GM21390 (cell line): Measurements from ENCODE around the gene HTRA3.

ENCODE experiments used
- ATAC-seq: cut with Tn5 transposase; IDR thresholded peaks from one replicate; pipeline ENCODE4 v1.9.1; 2021; ENCODE audit not compliant: unreplicated experiment

Gene HTRA3

DNA sequence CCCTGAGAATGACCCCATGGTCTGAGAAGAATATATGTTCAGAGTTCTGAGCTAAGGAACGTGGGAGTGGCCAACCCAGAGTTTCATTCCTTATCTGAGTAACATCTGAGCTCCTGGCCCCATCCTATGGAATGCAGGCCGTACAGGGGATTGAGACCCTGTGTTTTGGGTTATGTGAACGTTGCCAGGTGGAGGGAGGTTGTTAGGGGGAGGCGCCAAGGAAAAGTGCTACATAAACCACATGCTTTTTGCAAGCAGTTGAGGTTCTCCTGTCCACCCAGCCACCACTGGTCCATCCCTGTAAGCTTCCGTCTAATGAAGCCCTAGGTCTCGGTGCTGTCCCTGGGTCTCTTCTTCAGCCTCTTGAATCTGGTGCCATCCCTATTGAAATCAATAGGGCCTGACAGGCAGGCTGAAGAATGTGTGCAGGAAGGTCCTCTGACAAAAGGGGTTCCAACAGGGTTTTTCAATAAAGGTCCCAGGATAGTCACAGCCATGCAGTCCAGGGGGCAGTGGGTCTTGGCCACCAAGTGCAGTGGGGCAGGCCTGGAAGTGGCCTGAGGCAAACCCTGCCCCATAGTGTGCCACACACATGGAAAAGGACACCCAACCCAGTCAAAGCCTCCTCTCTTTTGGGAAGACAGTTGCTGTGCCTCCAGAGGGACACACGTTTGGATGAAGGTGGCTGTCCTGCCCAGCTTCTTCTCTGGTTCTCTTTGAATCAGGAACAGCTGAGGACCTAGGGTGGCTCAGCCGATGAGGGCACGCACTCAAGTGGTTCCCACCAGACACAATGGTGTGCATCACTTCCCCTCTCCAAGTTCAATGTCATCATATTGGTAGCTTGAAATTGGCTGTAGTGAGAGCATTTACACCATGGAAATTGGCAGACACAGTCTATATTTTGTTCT is 53.5 kb downstream of the HTRA3 start:
- ATAC-seq = no peak

- ATAC-seq = no peak
These were observed 54.5 kb downstream of the HTRA3 start for GRCh38 chr4:8323947-8324555.

- ATAC-seq = no peak
These were observed 55.2 kb downstream of the HTRA3 start for GRCh38 chr4:8324640-8325239.

DNA sequence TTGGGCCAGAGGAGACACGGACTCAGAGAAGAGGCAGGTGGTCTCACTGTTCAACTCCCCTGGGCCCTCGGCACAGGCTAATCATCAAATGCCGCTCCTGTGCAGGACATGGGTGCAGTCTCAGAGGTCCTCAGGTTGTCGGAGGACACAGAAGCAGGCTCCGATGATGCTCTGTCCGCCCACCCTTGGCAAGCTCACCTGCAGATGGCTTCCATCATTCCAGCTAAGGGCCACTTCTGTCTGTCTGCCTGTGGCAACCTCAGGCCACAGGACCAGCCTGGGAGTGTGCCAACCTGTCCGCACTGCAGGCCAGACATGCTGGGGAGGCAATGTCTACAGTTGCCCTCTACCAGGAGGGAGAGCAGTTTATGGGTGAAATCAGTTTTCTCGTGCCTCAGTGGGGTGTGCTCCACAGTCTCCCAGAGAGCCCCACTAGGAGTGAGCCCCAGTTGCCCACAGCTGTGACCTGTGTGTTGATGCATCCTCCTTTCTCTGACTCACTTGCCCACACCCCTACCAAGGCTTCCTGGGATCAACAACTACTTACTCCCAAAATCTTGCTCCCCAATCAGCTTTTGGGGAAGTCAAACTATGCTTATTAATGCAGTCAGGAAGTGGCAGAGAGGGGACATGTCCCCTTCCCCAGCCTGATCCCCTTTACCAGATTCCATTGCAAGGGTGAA is 55.9 kb downstream of the HTRA3 start:
- ATAC-seq = no peak

DNA sequence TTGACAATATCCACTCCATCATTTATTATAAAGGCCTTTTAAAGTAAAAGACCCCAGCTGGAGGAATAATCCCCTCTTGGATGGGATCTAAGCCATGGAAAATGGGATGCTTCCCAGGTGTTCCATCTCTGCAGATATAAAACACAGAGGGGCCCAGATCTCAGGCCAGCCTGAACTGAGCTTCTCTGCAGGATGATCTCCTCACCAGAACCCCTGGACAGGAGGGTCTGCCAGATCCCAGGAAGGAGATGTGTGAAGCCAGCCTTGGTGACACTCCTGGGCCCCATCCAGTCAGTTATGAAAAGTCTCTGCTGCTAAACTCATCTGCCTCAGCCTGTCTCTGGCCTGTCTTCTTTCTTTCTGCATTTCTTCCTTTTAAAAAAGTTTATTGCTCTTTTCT is 56.7 kb downstream of the HTRA3 start:
- no peak for ATAC-seq

GRCh38 chr4:8328456-8328855 is 58.9 kb downstream of the HTRA3 start:
- ATAC-seq = no peak

DNA sequence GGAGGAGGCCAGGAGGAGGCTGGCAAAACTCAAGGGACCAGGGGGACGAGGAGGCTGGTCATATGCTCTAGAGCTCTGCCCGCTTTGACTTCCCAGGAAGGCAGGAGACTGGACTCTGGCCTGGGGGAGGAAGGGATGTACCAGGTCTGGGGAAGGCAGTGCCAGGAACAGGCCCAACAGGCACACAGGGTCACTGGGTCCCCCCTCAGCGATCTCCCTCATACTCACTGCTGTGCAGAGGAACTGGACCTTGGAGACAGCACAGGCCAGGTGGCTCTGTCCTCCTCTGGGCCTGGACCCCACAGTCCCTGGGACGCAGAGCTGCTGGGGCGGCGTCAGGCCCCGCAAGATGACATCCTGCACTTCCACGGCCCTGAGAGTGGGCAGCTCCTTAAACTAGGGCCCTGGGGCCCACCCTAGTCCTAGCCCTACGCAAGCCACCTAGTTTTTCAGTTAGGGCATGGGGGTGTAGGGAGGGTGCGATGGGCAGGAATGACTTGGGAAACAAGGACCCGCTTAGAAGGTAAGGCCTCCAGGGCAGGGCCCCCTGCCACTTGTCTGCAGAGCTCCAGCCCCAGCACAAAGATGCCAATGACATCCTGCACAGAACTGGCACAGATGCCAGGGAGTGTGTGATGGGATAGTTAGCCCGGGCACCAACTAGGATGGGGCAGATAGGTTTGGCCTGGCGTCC is 59.5 kb downstream of the HTRA3 start:
- ATAC-seq = no peak

DNA sequence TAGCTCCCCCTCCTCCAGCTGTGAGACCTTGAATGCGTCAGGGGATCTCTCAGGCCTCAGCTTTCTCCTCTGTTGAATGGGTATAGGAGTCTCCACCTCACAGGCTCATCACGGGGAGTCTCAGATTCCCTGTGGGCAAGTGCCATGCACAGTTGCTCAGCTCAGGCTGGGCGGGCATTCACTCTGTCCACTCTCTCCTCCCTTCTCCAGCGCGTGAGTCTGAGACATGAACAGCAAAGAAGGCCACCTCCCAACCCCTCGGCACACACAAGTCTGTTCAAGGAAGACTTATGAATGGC is 60.0 kb downstream of the HTRA3 start:
- no peak for ATAC-seq

GRCh38 chr4:8329859-8330761 is 60.6 kb downstream of the HTRA3 start:
- no peak for ATAC-seq

DNA sequence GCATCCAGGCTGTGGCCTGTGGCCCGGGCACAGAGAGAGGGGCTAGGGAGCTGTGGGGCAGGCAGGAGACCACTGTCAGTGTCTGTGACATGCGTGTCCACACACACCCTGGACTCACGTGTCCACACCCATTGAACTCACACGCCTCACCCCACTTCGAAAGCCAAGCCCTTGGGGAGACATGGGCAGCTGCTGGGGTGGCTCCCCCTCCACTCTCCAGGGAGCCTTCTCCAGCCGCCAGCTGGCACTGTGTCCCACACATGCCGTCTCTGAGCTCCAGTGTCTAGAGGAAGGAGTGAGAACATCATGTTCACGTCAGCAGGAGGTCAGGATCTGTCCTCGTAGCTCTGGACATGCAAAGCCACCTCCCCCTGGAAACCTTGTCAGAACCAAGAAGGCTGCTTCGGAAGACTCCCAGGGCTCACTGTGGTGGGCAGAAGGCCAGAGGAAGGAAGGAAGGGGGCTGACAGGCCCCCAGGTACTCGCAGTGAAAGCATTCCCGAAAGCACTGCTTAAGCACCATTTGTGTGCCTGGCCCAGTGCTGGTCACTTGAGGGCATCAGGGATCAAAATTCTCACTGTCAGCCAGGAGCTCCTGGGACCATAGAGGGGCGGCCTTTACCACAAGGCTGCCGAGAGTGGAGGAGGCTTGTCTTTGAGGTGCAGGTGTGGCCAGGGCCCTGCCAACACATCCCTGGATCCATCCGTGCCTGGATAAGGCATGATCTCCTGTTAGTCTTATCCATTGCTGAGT is 61.4 kb downstream of the HTRA3 start:
- no peak for ATAC-seq

- ATAC-seq = no peak
These were observed 62.0 kb downstream of the HTRA3 start for GRCh38 chr4:8331575-8331955.

DNA sequence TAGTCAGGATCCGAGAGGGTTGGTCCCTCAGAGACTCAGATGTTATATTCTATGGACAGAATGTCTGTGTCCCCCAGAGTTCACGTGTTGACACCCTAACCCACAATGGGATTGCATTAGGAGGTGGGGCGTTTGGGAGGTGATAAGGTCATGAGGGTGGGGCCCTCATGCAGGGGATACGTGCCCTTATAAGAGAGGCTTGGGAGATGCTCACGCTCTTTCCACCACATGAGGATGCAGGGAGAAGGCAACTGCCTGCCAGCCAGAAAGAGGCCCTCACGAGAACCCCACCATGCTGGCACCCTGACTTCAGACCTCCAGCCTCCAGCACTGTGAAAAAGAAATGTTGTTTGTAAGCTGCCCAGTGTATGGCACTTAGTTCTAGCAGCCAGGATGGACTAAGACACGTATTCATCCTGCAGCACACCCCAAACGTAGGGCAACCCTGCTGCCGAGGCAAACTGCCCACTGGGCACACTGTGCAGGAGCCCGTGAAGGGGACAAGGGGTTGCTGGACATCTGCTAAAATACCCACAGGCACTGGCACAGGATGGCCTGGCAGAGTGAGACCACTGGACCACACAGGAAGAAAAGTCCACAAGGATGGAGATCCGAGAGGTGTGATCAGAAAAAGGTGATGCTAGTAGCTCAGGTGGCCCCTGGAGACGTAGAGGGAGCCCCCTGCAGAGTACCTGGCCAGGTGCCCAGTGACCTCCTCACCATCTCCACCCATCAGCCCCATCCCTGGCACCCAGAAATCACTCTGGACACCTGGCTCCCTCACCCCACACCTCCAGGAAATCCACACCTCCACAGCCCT is 62.7 kb downstream of the HTRA3 start:
- ATAC-seq = no peak

GRCh38 chr4:8332891-8333331 is 63.4 kb downstream of the HTRA3 start:
- ATAC-seq = no peak

DNA sequence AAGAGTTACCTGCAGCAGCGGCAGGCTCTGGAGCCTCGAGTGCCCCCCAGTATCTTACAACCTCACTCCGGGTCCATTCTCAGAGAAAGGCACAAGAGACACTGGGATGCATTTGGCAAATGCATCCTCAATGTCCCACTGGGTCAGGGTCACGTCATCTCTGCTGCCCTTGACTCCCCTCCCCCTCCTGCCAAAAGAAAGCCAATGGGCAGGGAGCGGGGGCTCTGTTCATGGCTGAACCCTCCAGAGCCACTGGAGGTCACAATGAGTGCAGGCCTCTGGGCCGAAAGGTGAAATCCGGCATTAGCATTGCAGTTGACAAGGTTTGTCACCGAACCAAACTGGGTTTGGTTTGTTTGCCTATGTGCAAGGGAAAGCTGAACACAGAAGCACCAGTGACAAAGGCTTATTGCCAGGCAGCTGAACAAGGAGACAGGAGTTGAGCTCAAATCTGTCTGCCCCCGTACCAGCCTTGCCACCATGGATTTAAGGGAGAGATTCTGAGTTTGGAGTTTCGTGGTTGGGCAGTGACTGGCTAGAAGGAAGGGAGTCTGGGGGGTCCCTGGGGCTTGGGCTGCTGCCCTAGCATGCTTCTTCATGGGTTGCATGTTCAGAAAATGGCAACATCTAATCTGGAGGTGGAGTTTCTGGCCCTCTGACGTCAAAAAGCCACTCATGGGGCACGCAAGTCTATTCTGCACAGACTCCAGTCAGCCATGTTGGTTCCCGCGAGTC is 64.3 kb downstream of the HTRA3 start:
- ATAC-seq = no peak

DNA sequence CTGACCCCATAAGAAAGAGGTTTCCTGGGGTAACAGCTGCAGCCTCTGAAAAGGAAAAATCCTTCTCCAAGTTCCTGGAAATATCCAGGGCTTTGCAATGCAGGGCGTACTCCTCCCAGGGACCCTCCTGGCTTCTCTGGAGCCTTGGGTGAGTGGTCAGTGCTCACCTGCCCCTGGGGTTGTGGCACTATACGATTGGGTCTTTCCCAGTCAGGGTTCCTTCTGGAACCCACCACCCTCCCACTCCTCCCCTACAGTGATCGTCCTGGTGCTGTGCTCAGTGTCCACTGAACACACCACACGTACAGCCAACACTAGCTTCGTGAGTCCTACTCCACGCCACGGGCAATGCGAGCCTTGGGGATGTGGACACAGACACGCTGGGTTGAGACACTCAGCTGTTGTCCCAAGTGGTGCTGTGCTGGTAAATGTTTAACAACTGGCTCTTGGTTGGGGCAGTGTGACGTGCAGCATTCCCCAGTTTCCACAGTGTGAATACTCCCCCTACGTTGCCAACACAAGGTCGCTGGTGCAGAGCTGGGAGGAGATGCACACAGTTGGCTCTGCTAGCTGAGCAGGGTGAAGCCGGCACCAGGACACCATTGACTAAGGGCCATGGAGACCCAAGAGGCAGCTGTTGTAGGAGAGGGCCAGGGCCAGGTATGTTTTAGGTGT is 65.4 kb downstream of the HTRA3 start:
- no peak for ATAC-seq

- ATAC-seq = no peak
These were observed 66.3 kb downstream of the HTRA3 start for GRCh38 chr4:8335848-8336247.

DNA sequence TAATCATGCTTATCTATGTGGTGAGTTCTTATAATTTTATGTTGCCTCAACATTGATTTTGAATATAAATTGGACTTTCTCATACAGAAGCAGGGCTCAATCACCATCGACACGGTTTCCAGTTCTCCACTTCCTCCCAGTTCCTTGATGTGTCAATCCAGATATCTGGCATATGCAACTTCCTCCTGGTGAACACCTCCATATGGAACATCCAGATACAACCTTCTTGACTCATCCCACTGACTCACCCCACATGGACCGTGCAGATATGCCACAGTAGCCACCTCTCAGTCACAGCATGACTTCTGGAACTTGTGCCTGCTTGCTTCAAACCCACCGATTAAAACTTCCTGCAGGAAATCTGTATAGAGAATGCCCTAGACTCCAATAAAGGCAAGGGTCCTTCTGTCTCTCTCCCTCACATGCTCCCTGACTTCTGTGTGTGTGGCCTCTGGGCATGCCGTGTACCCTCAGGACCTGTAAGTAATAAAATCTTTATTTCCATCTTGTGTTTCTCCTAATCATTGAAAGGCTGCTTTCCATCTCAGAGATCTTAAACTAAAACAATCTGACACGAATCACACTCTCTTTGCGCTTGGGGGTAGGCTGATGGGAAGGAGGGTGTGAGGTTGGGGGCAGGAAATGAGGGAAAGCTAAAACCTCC is 67.0 kb downstream of the HTRA3 start:
- ATAC-seq = no peak
